Fibroblast of pulmonary artery (primary cell): Measurements from ENCODE around the gene TMEM176A.

Experiments
- DNase-seq: peaks from one replicate; pipeline ENCODE4 v3.0.0-alpha.2; 2010; ENCODE audit warnings: low read depth
- H3K4me3 ChIP-seq: replicated peaks from 2 replicates; pipeline ENCODE4 v1.5.1; 2011; ENCODE audit warnings: low read depth, mild to moderate bottlenecking, control low read depth, low read length, moderate library complexity
- TF ChIP-seq, protein P1 (sequence below): IDR thresholded peaks from 2 replicates; pipeline ENCODE4 v1.5.1; 2011; ENCODE audit warnings: mild to moderate bottlenecking, control low read depth, low read length, inconsistent platforms; ENCODE audit errors: missing control alignments

TMEM176A gene

DNA sequence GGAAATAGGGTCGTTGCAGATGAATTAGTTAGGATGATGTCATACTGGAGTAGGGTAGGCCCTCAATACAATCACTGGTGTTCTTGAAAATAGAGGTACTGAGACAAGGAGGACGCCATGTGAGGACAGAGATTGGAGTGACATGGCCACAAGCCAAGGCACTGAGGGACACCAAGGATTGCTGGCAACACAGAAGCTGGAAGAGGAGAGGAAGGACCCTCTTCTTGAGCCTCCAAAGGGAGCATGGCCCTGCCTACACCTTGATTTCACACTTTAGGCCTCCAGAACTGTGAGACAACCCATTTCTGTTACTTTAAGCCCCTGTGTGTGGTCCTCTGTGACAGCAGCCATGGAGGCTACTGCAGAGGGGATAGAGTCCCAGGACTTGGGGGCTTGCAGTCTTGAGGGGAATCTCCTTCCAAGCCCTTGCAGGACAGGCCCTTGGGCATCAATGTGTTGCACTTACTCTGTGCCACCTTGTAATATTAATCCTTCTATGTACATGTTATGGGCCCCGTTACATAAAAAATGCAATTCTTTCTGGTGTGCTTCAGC is 48.1 kb downstream of the TMEM176A start:
- DNase-seq, result no peak
- TF ChIP-seq, protein P1, sequence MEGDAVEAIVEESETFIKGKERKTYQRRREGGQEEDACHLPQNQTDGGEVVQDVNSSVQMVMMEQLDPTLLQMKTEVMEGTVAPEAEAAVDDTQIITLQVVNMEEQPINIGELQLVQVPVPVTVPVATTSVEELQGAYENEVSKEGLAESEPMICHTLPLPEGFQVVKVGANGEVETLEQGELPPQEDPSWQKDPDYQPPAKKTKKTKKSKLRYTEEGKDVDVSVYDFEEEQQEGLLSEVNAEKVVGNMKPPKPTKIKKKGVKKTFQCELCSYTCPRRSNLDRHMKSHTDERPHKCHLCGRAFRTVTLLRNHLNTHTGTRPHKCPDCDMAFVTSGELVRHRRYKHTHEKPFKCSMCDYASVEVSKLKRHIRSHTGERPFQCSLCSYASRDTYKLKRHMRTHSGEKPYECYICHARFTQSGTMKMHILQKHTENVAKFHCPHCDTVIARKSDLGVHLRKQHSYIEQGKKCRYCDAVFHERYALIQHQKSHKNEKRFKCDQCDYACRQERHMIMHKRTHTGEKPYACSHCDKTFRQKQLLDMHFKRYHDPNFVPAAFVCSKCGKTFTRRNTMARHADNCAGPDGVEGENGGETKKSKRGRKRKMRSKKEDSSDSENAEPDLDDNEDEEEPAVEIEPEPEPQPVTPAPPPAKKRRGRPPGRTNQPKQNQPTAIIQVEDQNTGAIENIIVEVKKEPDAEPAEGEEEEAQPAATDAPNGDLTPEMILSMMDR, result no peak
- H3K4me3 ChIP-seq, result no peak overlapping the region

DNA sequence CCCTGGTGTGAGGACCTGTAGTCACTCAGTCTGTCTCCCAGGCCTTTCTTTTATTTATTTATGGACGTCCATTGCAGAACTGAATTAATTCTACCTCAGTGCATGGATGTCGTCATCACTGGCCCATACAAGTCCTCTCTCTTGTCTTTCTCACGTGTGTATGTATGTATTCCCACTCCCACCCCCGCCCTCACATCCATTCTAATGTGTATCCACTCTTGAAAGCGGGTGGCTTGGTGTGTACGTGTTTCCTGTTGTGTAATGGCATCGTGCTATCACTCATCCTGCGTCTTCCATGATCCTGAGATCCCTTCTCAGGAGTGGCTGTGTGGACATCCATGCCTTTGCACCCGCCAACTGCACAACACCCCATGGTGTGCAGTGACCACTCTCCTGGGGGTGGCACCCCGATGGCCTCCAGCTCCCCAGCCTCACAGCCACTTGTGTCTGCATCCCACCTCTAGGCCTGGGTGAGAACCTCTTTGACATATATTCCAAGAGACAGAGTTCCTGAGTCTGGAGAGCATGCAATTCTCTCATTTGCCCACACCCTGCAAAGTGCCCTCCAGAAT is 48.7 kb downstream of the TMEM176A start:
- no peak for DNase-seq
- no peak overlapping the region for H3K4me3 ChIP-seq
- TF ChIP-seq, protein P1, result no peak

DNA sequence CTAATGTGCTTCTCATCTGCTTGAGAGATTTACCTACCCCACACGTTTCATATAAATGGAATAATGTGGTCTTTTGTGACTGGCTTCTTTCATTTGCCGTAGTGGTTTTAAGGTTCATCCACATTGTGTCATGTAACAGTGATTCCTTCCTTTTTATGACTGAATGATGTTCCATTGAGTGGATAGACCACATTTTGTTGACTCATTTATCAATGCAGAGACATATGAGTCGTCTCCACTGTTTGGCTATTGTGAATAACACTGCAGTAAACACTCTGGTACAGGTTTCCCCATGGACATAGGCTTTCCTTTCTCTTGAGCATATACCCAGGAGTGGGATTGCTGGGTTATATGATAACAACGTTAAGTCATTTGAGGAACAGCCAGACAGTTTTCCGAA is 49.7 kb downstream of the TMEM176A start:
- no peak overlapping the region for H3K4me3 ChIP-seq
- TF ChIP-seq, protein P1, result no peak
- DNase-seq, result no peak

DNA sequence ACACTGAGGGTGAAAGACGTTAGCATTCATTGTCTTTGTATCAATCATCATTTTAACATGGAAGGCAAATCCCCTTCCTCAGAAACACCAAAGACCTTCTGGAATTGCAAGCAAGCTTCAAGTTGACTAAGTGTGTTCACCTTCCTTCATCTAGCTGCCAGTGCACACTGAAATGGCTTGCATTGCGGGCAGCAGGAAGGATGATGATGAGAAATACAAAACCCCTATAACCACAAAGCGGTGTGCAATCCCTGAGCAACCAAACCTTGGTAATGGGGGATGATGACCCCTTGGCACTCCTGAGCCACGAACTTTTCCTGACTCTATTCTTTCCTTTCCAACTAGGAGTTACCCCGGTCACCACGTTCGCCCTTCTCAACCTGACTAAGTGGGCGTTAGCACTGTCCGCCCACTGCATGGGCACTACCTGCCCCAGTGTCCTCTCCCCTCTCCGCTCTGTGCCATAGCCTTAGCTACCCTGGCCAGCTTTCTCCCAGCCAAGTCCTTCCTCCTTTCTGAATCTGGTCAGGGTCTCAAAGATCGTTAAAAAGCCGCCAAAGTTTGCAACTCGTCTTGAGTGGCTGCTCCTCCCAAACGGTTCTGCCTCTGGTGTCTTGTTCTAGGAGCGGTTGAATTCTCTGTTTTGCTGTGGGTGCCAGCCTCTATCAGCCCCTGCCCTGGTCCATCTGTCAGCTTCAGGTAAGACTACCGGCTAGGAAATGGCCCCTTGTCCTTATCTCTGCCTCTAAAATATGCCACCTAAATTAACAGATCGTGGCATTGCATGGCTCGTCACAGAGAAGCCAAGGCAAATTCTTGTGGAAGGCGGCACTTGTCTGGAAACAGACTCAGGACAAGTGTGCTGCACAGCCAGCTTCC is 51.2 kb downstream of the TMEM176A start:
- H3K4me3 ChIP-seq, result no peak overlapping the region
- TF ChIP-seq, protein P1, result no peak
- DNase-seq, result no peak

DNA sequence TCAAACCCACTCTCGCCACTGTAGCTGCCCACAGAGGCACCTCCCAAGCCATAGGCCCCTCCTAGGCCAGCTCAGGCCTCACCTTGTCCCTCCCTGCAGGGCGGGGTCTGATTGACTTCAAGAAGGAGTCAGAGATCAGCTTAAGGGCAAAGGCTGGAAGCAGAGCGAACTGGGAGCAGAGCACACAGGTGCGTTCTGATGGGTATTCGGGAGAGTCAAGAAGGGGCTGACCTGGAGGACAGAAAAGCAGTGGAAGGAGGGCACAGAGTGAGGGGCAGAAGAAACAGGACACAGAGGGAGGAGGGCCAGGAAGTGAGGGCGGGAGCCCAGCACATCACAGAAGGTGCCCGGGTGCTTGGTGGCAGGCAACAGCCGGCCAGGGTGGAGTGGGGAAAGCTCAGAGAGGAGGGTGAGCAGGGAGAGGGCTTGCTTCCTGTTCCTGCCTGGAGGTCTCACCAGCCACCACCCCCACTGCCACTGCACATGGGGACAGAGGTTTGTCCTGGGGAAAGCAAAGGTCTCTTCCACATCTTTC is 51.9 kb downstream of the TMEM176A start, which contains the start of gene AOC1:
Gene AOC1 (plus strand): TSS at position 147 of the 535 bp plus-strand sequence. CDS start 3,954 bp downstream, outside the sequence.
- no peak for DNase-seq
- no peak within 1 kb of the TSS for H3K4me3 ChIP-seq
- TF ChIP-seq, protein P1, result no peak

DNA sequence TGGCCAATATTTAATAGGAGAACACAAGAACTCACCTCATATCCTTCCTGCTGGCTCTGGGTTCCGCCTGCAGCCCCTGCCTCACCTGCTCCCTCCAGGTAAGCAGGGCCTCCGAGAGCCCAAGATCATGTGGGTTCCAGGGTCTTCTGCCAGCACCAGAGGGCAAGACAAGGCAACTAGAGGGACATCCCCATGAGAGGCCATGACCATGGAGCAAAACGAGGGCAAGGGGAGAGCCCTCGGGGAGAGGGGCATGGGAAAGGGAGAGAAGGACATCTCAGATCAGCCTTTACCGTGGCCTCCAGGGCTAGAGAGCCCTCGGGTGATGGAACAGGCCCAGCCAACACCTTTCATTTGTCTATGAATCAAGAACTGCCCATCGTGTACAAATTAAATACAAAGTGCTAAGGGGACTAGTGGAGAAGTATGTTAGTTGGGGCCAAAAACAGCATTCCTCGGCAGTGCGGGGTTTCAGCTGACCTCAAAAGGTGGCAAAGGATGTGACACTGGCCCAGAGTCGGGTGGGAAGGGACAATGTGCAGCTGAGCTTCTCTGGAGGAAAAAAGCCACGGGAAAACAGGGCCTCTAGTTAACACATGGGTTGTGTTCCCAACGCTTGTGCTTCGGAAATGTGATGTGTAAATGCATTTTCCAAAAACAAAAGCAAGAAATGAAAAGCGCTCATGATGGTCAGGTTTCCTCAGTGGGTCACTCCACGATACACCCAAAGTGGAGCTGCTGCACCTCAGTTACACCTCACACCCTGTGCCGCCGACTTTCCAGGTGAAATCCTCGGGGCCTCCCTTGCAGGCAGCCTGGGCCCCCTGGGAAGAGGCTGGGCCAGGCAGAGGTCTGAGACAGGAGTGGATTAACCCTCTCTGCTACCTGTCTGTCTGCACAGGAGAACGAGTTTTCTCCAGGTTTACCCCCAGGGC is 53.8 kb downstream of the TMEM176A start:
- no peak for DNase-seq
- TF ChIP-seq, protein P1, result no peak
- no peak overlapping the region for H3K4me3 ChIP-seq
